H9 (cell line): ENCODE measurements around the gene RAB9A. TPM values are rescaled to one million over a fixed set of nuclear protein-coding genes. Genes with fewer than 3 reads are reported as not detected.

ENCODE experiments used
- DNase-seq: peaks from one replicate; pipeline ENCODE4 v3.0.0-alpha.2; 2017
- H2AFZ ChIP-seq: one replicate; pipeline ENCODE4 v1.6.1; 2013; ENCODE audit warnings: mild to moderate bottlenecking, low read length, control low read depth, moderate library complexity
- H2AK5ac ChIP-seq: 2 replicates; pipeline ENCODE4 v1.6.1; 2013; ENCODE audit warnings: low read length, control low read depth, mixed read lengths; ENCODE audit not compliant: insufficient read length
- H2BK120ac ChIP-seq: one replicate; pipeline ENCODE4 v1.6.1; 2013; ENCODE audit warnings: low read depth, mild to moderate bottlenecking, low read length, control low read depth, inconsistent platforms; ENCODE audit not compliant: poor library complexity, severe bottlenecking
- H2BK12ac ChIP-seq: 2 replicates; pipeline ENCODE4 v1.6.1; 2013; ENCODE audit warnings: low read length, control low read depth, mixed read lengths, low read depth; ENCODE audit not compliant: insufficient read length
- H2BK15ac ChIP-seq: 2 replicates; pipeline ENCODE4 v1.6.1; 2013; ENCODE audit warnings: low read depth, low read length, control low read depth
- H2BK20ac ChIP-seq: one replicate; pipeline ENCODE4 v1.6.1; 2013; ENCODE audit warnings: low read depth, mild to moderate bottlenecking, low read length, control low read depth, inconsistent platforms; ENCODE audit not compliant: poor library complexity, severe bottlenecking
- H2BK5ac ChIP-seq: 2 replicates; pipeline ENCODE4 v1.6.1; 2013; ENCODE audit warnings: low read length, control low read depth, mixed read lengths; ENCODE audit not compliant: insufficient read length
- H3K14ac ChIP-seq: 2 replicates; pipeline ENCODE4 v1.6.1; 2013; ENCODE audit warnings: low read length, control low read depth; ENCODE audit not compliant: insufficient read depth
- H3K18ac ChIP-seq: 2 replicates; pipeline ENCODE4 v1.6.1; 2013; ENCODE audit warnings: low read depth, mild to moderate bottlenecking, mixed read lengths, low read length, control low read depth; ENCODE audit not compliant: insufficient read length
- H3K23ac ChIP-seq: 2 replicates; pipeline ENCODE4 v1.6.1; 2013; ENCODE audit warnings: low read length, control low read depth, mixed read lengths, low read depth; ENCODE audit not compliant: insufficient read length
- H3K23me2 ChIP-seq: 2 replicates; pipeline ENCODE4 v1.6.1; 2013; ENCODE audit warnings: low read depth, mild to moderate bottlenecking, mixed read lengths, low read length, control low read depth; ENCODE audit not compliant: insufficient read length, poor library complexity, severe bottlenecking
- H3K27ac ChIP-seq: 2 replicates; pipeline ENCODE4 v1.5.1; 2013; ENCODE audit warnings: low read length, control low read depth, mixed read lengths, low read depth; ENCODE audit not compliant: insufficient read length
- H3K27me3 ChIP-seq: 2 replicates; pipeline ENCODE4 v1.6.1; 2013; ENCODE audit warnings: low read length, control low read depth, inconsistent platforms; ENCODE audit not compliant: insufficient read depth
- H3K4ac ChIP-seq: 2 replicates; pipeline ENCODE4 v1.6.1; 2013; ENCODE audit warnings: low read depth, mild to moderate bottlenecking, control low read depth, inconsistent platforms, low read length, moderate library complexity
- H3K4me1 ChIP-seq: 2 replicates; pipeline ENCODE4 v1.6.1; 2013; ENCODE audit warnings: low read length, control low read depth, inconsistent platforms; ENCODE audit not compliant: insufficient read depth
- H3K4me2 ChIP-seq: 2 replicates; pipeline ENCODE4 v1.6.1; 2013; ENCODE audit warnings: low read length, control low read depth, mixed read lengths; ENCODE audit not compliant: insufficient read length, insufficient read depth
- H3K56ac ChIP-seq: 2 replicates; pipeline ENCODE4 v1.6.1; 2013; ENCODE audit warnings: low read depth, mild to moderate bottlenecking, mixed read lengths, low read length, control low read depth; ENCODE audit not compliant: insufficient read length
- H3K79me1 ChIP-seq: 2 replicates; pipeline ENCODE4 v1.6.1; 2013; ENCODE audit warnings: low read depth, mild to moderate bottlenecking, moderate library complexity, low read length, control low read depth, inconsistent platforms; ENCODE audit not compliant: insufficient read depth, poor library complexity, severe bottlenecking
- H3K79me2 ChIP-seq: 2 replicates; pipeline ENCODE4 v1.6.1; 2013; ENCODE audit warnings: low read length, control low read depth, inconsistent platforms; ENCODE audit not compliant: insufficient read depth
- H3K9ac ChIP-seq: 2 replicates; pipeline ENCODE4 v1.6.1; 2013; ENCODE audit warnings: low read length, control low read depth, mixed read lengths; ENCODE audit not compliant: insufficient read length; ENCODE audit errors: extremely low read depth
- H3K9me3 ChIP-seq: one replicate; pipeline ENCODE4 v1.6.1; 2013; ENCODE audit warnings: low read depth, low read length, inconsistent platforms; ENCODE audit not compliant: control insufficient read depth
- H3T11ph ChIP-seq: one replicate; pipeline ENCODE4 v1.6.1; 2013; ENCODE audit warnings: mild to moderate bottlenecking, low read length, control low read depth, inconsistent platforms
- H4K20me1 ChIP-seq: one replicate; pipeline ENCODE4 v1.6.1; 2013; ENCODE audit not compliant: control insufficient read depth, insufficient read length, insufficient read depth
- H4K5ac ChIP-seq: 2 replicates; pipeline ENCODE4 v1.6.1; 2013; ENCODE audit warnings: low read depth, mild to moderate bottlenecking, mixed read lengths, low read length, control low read depth; ENCODE audit not compliant: insufficient read length
- H4K8ac ChIP-seq: replicated peaks from 2 replicates; pipeline ENCODE4 v1.6.1; 2013; ENCODE audit warnings: low read length, control low read depth, mixed read lengths, low read depth; ENCODE audit not compliant: insufficient read length
- H4K91ac ChIP-seq: 2 replicates; pipeline ENCODE4 v1.6.1; 2013; ENCODE audit warnings: low read depth, mild to moderate bottlenecking, moderate library complexity, mixed read lengths, low read length, control low read depth; ENCODE audit not compliant: insufficient read length
- H3K27ac Mint-ChIP-seq, 3 experiments: 2 replicates in 2 of 3; 3 replicates in 1 of 3; pipeline ENCODE4 v1.8.0; 2020 to 2021; ENCODE audit warnings: mixed read lengths in 3 of 3, mild to moderate bottlenecking in 1 of 3, moderate library complexity in 1 of 3
- H3K27me3 Mint-ChIP-seq: 2 replicates; pipeline ENCODE4 v1.8.0; 2021; ENCODE audit warnings: low read depth, mild to moderate bottlenecking, moderate library complexity, mixed read lengths
- H3K36me3 Mint-ChIP-seq, 3 experiments: 2 replicates in 2 of 3; 3 replicates in 1 of 3; pipeline ENCODE4 v1.8.0; 2020 to 2021; ENCODE audit warnings: low read depth in 3 of 3, mixed read lengths in 3 of 3; ENCODE audit not compliant: insufficient read depth in 1 of 3
- H3K4me1 Mint-ChIP-seq, 2 experiments: 2 replicates each; pipeline ENCODE4 v1.8.0; 2020; ENCODE audit warnings: mixed read lengths in 2 of 2
- H3K4me3 Mint-ChIP-seq, 2 experiments: 2 replicates in 1 of 2; 3 replicates in 1 of 2; pipeline ENCODE4 v1.8.0; 2020 to 2021; ENCODE audit warnings: mild to moderate bottlenecking in 2 of 2, mixed read lengths in 2 of 2, moderate library complexity in 1 of 2
- H3K9me3 Mint-ChIP-seq, 2 experiments: 2 replicates in 1 of 2; 3 replicates in 1 of 2; pipeline ENCODE4 v1.8.0; 2020; ENCODE audit warnings: mild to moderate bottlenecking in 2 of 2, mixed read lengths in 2 of 2, moderate library complexity in 1 of 2
- WGBS: extraction: QIAGEN DNeasy Blood & Tissue Kit; methylation state at CpG from one replicate; pipeline ENCODE4 v1.1.7; 2013; ENCODE audit warnings: missing lambda C conversion rate, low lambda C conversion rate, mixed read lengths; ENCODE audit not compliant: insufficient read length; ENCODE audit errors: extremely low coverage; 5-methylcytosine and 5-hydroxymethylcytosine counted together
- total RNA-seq: library from RNA; stranded (reverse); gene quantifications from 2 replicates; pipeline ENCODE4 v1.2.1, GENCODE V29; 2021
- TF ChIP-seq, protein P1 (sequence below): fragments of 200-600 bp; sonication (generic); conservative IDR thresholded peaks from 3 replicates; pipeline ENCODE4 v1.8.0; 2021; ENCODE audit warnings: antibody characterized with exemption, mild to moderate bottlenecking

The RAB9A gene
- total RNA-seq, 1 experiment from 2014 or later: 21.3 TPM

DNA sequence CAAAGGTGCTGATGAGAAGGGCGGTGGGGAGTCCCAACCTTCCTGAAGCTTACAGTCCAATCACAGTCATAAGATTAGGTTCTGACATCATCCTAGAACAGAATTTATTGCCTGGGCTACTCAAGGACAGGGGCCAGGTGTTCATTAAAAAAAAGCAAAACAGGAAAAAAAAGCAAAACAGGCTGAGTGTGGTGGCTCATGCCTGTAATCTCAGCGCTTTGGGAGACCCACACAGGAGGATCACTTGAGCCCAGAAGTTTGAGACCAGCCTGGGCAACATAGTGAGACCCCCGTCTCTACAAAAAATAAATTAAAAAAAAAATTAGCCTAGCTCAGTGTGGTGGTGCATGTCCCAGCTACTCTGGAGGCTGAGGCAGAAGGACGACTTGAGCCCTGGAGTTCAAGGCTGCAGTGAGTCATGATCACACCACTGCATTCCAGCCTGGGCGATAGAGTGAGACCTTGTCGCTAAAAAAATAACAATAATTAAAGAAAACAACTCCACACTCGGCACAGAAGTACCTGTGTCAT is 3.0 kb downstream of the RAB9A start:
- peaks cover 7% of the 10 kb centered on the region for H3K27me3 Mint-ChIP-seq
- Histone ChIP-seq H4K91ac (no peak overlapping the region), H3K9me3 (no peaks in the 10 kb centered on the region), H2BK120ac (no peak overlapping the region), H3K4me1 (peaks cover 12% of the 10 kb centered on the region; the same call in 1 of the 2 replicates), H3K4me2 (no peak overlapping the region), H2AFZ (no peak overlapping the region), H3K9ac (no peak overlapping the region), H2AK5ac (no peak overlapping the region), H4K20me1 (no peaks in the 10 kb centered on the region), H4K5ac (no peak overlapping the region), H3K4ac (no peak overlapping the region), H3K27ac (no peak overlapping the region), H3K14ac (no peak overlapping the region), H2BK15ac (no peak overlapping the region), H2BK12ac (no peak overlapping the region), H3K79me2 (peaks cover 39% of the 10 kb centered on the region; the same call in 1 of the 2 replicates), H3K27me3 (no peaks in the 10 kb centered on the region; the same call in 1 of the 2 replicates), H3K56ac (no peak overlapping the region), H3T11ph (no peak overlapping the region), H3K79me1 (no peaks in the 10 kb centered on the region), H2BK20ac (no peak overlapping the region), H4K8ac (no peak overlapping the region), H3K18ac (no peak overlapping the region), H3K23me2 (peaks cover 6% of the 10 kb centered on the region), H2BK5ac (no peak overlapping the region), H3K23ac (no peak overlapping the region)
- no peak for DNase-seq
- peaks cover 0 to 4% (median 0%) of the 10 kb centered on the region in 3 experiments; a peak in 3 of 7 replicates for H3K36me3 Mint-ChIP-seq
- H3K27ac Mint-ChIP-seq: peak overlapping the region in 2 of 3 experiments; percentile 11 to 62; a peak in 2 of 7 replicates
- no peak overlapping the region for H3K4me3 Mint-ChIP-seq
- peaks cover 26 to 32% of the 10 kb centered on the region in 2 experiments for H3K4me1 Mint-ChIP-seq
- no CpG with 5 or more reads among the region's 7 CpGs for WGBS
- H3K9me3 Mint-ChIP-seq: peaks cover 20 to 43% of the 10 kb centered on the region in 2 experiments
- TF ChIP-seq, protein P1, sequence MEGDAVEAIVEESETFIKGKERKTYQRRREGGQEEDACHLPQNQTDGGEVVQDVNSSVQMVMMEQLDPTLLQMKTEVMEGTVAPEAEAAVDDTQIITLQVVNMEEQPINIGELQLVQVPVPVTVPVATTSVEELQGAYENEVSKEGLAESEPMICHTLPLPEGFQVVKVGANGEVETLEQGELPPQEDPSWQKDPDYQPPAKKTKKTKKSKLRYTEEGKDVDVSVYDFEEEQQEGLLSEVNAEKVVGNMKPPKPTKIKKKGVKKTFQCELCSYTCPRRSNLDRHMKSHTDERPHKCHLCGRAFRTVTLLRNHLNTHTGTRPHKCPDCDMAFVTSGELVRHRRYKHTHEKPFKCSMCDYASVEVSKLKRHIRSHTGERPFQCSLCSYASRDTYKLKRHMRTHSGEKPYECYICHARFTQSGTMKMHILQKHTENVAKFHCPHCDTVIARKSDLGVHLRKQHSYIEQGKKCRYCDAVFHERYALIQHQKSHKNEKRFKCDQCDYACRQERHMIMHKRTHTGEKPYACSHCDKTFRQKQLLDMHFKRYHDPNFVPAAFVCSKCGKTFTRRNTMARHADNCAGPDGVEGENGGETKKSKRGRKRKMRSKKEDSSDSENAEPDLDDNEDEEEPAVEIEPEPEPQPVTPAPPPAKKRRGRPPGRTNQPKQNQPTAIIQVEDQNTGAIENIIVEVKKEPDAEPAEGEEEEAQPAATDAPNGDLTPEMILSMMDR: no peak
